Stimulated activated CD8-positive, alpha-beta memory T cell treated with anti-CD3 and anti-CD28 coated beads, Interleukin-15, amount 100 ng/mL, for 1 hour (primary cell): Measurements from ENCODE around the gene RASGEF1B.
"Not testable (repeated sequence)": the region's sequence is repeated elsewhere in the genome, so short reads cannot be mapped to it uniquely, and the experiment has no call there.

Source experiments
- DNase-seq: peaks from one replicate; pipeline ENCODE4 v3.0.0-alpha.2; 2020; ENCODE audit warnings: low read depth

The RASGEF1B gene

DNA sequence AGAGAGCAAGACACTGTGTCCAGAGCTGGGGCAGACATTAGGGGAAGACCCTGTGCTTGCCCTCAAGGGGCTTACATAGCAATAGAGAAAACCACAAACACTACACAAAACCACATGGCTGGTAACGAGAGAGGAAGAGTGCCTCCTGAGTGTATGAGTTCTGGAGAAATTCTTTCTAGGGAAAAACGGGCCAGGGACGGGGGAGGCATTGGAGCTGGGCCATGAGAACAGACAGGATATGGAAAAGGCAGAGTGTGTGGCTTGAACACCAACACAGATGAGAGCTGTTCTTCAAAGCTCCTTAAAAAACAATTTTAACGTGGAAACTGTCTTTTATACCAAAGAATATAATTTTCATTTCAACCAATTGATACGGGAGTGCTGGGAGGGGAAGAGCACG is 42.7 kb downstream of the RASGEF1B start:
- DNase-seq: no peak

DNA sequence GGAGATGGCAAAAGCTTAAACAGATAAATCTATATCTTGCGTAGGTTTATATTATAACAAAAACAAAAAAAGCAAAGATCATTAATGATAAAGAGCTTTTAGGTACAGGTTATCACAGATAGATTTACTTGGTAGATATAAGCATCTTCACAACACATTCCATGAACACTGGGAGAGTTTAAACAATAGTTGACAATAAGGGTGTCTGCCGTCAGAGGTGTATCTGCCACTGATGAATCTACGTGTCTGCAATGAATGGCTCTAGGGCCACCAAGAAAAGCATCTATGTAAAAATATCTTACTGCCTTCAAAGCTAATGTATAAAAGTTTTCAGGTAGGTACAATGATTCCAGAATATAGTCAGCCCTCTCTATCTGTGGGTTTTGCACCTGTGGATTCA is 43.7 kb downstream of the RASGEF1B start:
- DNase-seq: no peak

DNA sequence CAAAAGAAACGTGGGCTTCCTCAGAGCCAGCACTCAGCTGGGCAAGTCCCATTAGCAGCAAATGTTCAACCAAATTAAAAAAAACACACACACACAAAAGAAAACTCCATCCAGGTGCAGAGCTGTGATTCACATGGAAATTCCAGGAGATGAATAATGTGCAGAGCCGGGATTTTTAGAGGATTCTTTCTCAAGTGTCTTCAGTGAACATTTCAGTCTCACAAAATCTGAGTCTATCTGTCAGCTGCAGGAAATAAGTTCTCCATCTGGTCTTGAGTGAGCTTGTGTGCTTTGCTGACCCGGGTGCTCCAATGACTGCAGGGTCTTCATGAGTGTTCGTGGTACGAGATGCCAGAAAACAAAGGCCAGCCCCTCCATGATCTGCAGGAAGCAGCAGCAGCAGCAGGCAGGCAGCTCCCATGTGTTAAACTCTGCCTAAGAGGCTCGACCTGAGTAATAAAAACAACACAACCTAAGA is 44.3 kb downstream of the RASGEF1B start:
- DNase-seq: no peak

DNA sequence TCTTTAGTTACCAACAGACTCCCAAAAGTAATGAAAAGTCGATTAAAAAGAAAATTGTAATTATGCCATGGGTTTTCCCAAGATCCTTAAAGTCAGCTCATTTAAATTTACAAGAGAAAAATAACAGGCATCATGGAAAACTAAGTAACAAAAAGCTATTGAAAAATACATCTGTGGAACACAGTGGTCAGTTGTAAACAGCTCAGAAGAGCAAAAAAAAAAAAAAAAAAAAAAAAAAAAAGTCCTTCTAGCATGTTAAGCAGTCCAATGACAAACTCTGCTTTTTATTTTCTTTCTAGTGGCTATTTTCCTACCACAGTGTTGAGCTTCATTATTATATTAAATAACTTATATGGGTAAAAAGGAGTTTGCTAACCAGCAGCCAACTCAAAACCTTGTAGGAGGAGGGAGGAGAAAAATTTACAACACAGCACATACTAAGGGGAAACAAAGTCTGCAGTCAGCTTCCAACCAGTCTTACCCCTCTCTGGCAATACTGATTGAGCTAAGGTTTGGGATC is 44.9 kb downstream of the RASGEF1B start:
- no peak for DNase-seq

DNA sequence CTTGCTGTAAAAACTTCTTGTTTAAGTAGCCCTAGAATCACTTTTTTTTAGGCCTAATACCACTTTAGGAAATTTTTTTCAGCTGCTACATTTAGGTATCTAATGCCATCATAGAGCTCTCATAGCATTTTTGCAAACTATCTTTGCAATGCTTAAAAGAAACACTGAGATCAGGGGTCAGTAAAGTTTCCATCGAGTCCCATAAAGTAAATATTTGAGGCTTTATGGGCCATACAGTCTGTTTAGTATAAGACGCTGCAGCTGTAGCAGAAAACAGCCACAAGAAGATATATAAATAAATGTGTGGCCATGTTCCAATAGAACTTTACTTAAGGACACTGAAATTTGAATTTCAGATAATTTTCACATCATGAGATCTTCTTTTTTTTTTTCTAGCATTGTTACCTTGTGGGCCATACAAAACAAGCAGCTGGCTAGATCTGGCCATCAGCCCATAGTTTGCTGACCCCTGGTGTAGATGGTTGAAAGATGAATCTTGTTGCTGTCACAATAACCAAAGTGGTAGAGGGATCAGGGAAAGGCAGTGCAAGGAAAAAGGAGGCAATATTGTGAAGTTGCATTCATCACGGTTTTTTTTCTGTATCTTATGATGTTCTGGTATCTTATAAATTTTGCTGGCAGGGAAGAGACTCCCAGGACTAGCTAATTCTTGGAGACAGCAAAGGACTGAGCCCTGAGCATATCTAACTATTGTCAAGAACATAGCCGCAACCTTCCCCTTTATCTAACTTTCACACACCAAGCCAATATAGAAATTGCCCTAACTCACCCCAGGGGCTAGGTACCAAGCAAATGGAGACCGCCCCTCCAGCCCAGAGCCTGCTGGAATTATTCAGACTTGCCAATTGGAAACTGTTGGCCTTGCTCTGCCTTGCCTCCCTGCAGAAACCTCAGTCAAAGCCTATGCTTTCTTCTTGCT is 46.6 kb downstream of the RASGEF1B start:
- DNase-seq: no peak

DNA sequence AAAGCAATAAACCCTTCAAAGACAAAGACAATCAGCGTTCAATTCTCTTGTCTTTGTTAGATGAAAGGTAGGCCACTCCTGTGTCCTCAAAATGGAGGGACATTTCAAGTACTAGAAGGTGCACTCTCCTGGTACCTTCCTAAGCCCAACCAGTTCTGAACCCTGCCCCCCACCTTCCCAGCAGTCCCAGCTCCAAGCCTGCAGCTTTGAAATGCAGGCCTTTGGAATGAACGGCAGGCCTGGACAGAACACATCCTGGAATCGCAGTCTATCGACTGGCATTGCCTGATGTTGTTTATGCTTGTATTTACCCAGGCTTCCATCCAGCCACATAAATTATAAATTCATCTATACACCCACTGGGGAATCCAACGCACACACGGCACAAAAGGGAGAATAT is 47.4 kb downstream of the RASGEF1B start:
- DNase-seq: no peak

DNA sequence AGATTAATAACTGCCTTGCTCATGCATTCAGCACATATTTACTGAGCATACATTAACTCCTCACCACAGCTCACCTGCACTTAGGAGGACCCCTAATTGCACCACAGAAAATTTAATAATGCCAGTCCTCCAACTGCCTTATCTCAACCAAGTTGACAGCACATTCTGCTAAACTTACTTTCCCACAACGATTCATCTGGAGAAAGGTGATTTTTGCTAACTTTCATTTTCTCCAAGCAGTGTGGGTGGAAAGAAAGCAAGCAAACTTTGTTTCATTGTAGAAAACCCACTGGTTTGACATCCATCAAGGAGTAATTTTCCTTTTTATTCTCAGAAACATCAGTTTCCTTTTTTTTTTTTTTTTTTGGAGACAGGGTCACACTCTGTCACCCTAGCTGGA is 49.1 kb downstream of the RASGEF1B start:
- DNase-seq: no peak

DNA sequence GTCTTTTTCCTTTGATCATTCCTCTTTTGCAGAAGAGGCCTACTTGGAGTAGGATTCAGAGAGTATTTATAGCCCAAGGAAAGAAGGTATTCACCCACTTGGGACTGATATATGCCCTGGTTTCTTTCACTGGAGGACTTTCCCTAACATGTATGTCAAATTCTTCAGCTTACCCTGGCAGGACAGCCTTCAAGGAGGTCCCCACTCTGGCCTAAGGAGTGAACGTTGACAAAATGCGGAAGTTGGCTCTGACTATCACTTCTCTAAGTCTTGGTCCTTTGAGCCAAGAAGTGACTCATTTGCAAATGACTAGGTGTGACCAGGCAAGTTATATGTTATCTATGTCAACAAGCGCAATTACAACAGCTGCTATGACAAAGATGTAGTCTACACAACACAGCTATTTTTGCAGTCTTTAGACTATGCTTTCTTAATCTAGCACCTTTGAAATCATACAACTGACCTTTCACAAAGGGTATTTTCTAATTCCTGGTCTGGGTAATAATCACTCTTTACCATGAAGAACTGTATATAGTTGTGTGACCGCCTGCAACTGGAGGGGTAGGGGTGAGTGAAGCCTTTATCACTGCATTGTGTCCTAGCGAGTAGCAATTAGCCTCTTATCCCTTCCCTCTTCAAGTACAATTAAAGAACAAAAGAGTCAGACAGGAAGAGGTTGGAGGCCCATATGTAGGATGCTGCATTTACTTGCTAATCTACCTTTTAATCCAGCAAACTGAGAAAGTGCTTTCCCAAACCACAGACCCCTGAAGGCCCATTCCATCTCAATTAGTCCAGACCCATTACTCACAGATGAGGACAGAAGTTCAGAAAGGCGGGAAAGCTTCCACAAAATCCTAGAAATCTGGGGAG is 50.1 kb downstream of the RASGEF1B start:
- DNase-seq: no peak

DNA sequence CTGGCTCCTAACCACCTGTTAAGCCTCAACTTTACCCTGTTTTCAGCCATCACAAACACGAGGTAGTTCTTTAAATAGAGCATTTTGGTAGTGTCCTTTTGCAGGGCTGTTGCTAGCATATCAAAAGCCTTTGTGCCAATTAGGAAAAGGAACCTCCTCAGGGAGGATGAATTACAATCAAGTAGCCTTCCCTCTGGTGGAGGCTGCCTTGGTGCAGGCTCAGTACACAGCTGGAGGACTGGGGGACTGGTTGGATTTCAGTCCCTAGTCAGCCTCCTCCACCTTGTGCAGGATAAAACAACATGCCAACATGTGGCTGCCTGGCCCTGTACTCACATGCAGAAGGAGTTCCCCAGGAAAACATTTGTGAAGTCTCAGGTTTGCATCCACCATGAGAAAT is 53.1 kb downstream of the RASGEF1B start:
- no peak for DNase-seq

DNA sequence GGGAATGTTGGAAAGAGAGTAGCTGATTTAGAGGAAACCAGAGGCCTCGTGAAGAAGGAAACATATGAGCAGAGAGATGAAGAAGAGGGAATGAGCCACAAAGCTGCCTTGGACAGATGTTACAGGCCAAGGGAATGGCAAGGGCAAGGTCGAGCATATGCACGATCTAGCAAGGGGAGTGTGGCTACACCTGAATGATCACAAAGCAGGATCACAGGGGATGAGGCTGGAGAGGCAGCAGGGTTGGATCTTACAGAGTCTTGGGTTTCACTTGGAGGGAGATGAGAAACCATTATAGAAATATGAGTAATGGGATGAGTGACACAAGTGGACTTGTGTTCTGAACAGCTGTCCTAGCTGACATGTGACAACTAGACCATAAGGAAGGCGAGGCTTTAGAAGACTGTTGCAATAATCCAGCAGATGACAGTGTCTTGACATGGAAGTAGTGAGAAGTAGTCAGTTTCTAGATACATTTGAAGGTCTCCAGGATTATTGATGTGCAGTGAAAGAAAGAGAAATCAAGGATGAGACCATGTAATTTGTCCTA is 58.7 kb downstream of the RASGEF1B start:
- DNase-seq: no peak

DNA sequence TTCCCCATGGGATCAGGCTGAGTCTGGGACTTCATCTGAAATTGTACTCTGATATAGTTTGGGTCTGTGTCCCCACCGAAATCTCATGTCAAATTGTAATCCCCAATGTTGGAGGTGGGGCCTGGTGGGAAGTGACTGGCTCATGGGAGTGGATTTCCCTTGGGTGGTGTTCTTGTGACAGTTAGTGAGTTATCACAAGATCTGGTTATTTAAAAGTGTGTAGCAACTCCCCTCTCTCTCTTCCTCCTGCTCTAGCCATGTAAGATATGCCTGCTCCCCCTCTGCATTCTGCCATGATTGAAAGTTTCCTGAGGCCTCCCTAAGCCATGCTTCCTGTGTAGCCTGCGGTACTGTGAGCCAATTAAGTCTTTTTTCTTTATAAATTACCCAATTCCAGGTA is 61.0 kb downstream of the RASGEF1B start:
- DNase-seq: no peak

DNA sequence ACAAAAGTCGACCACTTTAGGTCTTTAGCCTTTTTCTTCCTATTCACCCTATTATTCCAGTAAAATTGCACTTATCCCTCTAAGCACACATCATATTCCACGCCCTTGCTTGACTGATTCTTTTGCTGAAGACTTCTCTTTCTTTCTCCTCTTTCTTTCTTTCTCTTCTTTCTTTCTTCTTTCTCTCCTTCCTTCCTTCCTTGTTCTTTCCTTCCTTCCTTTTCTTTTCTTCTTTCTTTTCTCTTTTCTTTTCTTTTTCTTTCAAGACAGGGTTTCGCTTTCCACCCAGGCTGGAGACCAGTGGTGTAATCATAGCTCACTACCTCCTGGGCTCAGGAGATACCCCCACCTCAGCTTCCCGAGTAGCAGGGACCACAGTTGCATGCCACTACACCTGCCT is 61.9 kb downstream of the RASGEF1B start:
- no peak for DNase-seq

DNA sequence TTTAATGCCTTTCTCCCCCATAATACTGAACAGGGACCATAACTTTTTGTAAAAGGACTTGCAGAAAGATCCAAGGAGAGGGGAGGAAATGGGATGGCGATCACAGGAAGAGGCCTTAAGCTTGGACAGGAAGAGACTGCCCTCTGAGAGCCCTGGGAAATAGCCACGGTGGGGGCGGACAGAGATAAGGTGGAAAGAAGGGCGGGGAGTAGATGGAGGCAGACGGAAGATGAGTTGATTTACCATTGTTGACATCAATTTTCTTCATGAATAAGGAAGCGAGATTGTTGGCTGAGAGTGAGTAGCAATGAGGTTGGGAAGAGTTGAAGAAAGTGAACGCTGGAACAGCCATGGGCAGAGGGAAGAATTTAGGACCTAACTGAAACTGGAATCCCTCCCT is 63.4 kb downstream of the RASGEF1B start:
- DNase-seq: no peak

DNA sequence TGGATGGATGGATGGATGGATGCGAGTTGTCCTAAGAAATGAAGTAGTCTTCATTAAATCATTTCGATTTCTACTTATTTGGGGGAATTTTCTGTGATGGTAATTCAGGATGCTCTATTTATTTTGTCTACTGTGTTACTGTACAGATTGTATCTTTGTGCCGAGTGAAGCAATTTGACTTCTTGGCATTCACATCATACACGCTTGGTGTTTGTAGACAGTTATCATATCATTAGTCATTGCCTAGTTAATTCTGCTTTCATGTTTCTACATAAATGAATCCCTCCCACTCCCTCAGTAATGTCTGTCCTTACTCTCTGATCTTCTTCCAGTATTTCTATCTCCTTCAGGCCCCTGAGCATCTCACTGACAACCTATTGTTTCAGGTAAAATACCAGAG is 64.0 kb downstream of the RASGEF1B start:
- DNase-seq: no peak

DNA sequence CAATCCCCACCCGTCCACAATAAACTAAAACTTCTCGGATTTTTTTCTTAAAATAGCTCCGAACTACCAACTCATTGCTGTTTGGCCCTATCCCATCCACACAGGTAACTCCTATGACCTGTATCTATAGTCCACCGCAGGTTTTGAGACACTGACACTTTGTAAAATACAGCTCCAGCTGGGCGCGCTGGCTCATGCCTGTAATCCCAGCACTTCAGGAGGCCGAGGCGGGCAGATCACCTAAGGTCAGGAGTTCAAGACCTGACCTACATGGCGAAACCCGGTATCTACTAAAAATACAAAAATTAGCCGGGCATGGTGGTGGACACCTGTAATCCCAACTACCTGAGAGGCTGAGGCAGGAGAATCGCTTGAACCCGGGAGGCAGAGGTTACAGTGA is 65.2 kb downstream of the RASGEF1B start:
- not testable (repeated sequence) for DNase-seq

DNA sequence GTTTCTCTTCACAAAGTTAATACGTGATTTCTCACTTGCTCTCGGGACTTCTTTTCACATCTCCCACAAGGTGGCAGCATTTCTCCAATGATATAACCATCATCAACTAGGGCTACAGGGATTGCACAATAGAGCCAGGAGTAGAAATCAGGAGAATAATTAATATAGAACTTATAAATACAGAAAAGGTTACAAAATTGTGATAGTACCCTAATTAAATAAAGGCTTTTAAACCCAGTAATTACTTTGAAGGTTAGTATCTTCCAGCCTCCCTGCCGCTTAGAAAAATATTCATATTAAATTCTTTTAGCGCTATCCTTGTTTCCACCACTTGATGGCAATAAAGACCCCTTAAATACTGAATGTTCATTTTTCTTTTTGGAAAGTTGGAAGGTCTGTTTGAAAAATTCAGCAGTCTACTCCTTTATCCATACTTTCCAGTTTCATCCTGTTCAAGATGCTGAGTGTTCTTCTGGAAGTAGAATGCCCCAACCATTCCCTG is 65.8 kb downstream of the RASGEF1B start:
- peak; percentile 18 for DNase-seq

DNA sequence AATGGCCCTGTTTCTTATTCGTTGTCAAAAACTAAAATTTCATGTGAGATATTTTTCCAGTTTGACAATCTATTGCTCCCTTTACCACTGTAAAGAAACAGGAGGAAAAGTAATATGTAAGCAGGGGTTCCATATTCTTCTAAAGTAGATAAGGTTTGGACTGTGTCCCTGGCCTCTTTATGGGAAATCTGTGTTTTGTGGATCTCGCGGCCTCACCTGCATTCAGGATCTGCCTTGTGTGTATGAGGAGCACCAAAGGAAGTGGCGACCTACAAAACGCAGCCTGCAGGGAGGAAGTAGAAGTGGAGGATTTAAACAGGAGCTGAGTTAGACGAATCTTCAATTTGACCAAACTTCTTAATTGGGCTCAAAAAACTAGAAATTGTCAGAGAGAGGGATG is 67.0 kb downstream of the RASGEF1B start:
- no peak for DNase-seq

DNA sequence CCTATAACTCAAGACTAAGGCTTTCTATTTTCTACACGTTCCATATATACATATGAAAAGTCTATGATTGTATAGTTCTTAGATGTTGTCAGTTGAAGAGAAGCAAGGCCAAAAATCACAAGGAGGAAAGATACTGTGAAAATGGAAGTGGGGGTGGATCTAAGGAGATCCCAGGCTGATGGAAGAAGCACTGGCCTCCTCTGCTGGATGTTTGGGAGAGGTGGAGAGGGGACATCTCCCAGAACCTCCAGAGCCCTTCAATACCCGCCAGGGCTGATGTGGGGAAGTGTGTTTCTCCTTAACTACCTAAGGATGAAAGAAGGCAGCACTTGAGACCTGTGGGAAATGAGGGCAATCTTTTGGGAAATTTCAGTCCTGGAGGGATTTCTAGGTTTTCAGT is 67.4 kb downstream of the RASGEF1B start:
- no peak for DNase-seq

DNA sequence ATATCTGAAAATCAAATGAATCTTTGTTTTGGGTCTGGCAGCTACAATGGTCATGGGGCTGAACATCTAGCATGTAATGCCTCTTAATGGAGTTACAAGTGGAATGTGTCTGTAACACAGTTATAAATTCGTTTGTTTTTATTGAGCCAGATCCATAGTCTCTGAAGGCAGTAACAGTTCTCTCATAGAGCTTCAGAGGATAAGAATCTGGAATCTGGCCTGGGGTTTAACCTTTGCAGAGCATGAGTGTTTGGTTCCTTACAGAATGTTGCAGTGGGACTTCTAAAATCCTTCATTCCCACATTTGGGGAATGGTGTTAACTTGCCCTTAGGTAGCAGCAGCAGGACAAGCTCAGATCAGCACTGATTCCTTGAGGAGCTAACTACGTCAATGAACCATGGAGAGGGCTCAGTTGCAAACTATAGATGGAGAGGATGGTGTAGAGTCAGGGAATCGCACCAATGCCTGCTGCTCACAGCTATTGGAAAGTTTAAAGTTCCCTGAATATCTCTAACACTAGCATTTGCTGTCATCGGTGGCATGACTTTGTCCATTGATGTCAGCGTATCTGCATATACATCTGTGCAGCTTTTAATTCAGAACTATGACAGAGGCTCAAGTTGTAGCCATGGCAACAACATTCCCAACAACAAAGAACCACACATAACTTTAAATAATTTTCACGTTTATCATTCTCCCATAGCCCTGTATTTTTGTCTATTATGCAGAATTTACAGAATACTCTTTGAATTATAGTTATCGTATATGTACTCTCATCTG is 72.2 kb downstream of the RASGEF1B start:
- DNase-seq: no peak

DNA sequence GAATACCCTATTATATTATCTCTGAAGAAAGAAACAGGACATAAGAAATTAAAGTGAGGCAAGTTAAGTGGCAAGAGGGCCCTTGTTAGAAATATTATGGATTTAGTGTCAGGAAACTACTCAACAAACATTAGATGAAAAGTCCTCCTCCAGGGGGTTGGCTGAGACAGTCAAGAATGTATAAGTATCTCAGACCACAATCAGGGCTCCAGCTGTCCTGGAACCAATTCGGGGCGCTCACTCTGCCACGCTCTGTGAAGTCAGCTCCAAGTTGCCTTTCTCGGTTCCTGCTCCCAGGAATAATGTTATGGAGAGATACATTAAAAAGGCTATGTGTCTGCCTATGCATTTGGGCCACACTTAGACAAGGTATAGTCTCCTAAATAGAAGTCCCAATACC is 73.3 kb downstream of the RASGEF1B start:
- DNase-seq: no peak

DNA sequence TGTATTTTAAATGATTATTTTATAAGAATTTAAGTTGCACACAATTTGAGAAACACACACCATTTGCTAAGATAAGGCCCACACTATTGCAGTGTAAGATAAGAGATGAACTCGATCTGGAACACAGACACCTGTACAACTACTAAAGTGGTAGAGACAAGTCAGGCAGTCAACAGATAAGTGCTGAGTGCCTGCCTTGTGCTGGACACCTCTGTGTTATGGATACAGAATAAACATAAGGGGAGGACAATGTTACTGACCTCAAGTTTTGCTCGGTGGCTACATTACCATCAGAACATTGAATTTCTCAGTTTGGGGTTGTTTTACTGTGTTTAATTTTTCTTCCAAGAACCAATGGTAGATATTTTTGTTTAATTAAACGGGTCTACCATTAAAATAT is 74.1 kb downstream of the RASGEF1B start:
- DNase-seq: no peak
